Fibroblast of upper back skin (primary cell): Measurements from ENCODE around the gene ECT2L.
"Not testable (repeated sequence)": the region's sequence is repeated elsewhere in the genome, so short reads cannot be mapped to it uniquely, and the experiment has no call there.

Source experiments
- DNase-seq: peaks from one replicate; pipeline ENCODE4 v3.0.0-alpha.2; 2013

ECT2L gene

GRCh38 chr6:138865480-138866109, 69.7 kb downstream of the ECT2L start:
- no peak for DNase-seq

GRCh38 chr6:138868181-138868580, 72.3 kb downstream of the ECT2L start:
- no peak for DNase-seq

GRCh38 chr6:138869398-138869797, 73.5 kb downstream of the ECT2L start:
- no peak for DNase-seq

- no peak for DNase-seq
Measured at GRCh38 chr6:138873191-138873590, 77.3 kb downstream of the ECT2L start.

- no peak for DNase-seq
Measured at GRCh38 chr6:138882369-138883017, 86.6 kb downstream of the ECT2L start.

GRCh38 chr6:138885156-138885819, 89.4 kb downstream of the ECT2L start:
- DNase-seq: no peak

GRCh38 chr6:138891255-138891986, 95.5 kb downstream of the ECT2L start:
- no peak for DNase-seq

- no peak for DNase-seq
Measured at GRCh38 chr6:138896104-138896756, 100.3 kb downstream of the ECT2L start.

GRCh38 chr6:138897031-138897430, 101.1 kb downstream of the ECT2L start:
- no peak for DNase-seq

- DNase-seq: no peak
Measured at GRCh38 chr6:138907167-138907566, 111.3 kb downstream of the ECT2L start.

GRCh38 chr6:138909511-138909910, 113.6 kb downstream of the ECT2L start:
- no peak for DNase-seq

- DNase-seq: no peak
Measured at GRCh38 chr6:138909975-138910374, 114.1 kb downstream of the ECT2L start.

GRCh38 chr6:138912308-138912707, 116.4 kb downstream of the ECT2L start:
- no peak for DNase-seq

- no peak for DNase-seq
Measured at GRCh38 chr6:138914701-138915100, 118.8 kb downstream of the ECT2L start.

GRCh38 chr6:138920906-138921305, 125.0 kb downstream of the ECT2L start:
- DNase-seq: no peak

GRCh38 chr6:138923561-138923960, 127.7 kb downstream of the ECT2L start:
- DNase-seq: no peak

GRCh38 chr6:138925806-138926205, 129.9 kb downstream of the ECT2L start:
- DNase-seq: no peak

- no peak for DNase-seq
Measured at GRCh38 chr6:138926579-138926978, 130.7 kb downstream of the ECT2L start.

- no peak for DNase-seq
Measured at GRCh38 chr6:138931660-138932059, 135.8 kb downstream of the ECT2L start.

- not testable (repeated sequence) for DNase-seq
Measured at GRCh38 chr6:138936873-138937272, 141.0 kb downstream of the ECT2L start.

GRCh38 chr6:138943089-138943625, 147.3 kb downstream of the ECT2L start:
- no peak for DNase-seq

GRCh38 chr6:138944412-138944811, 148.5 kb downstream of the ECT2L start:
- peak; percentile 44 for DNase-seq

- no peak for DNase-seq
Measured at GRCh38 chr6:138945354-138945753, 149.5 kb downstream of the ECT2L start.
